Breast epithelium (tissue), 3 donors: ENCODE data around the gene TSC22D3.

Experiments used
- CTCF ChIP-seq, 3 donors: fragments of 450-650 bp; IDR thresholded peaks; one replicate each; pipeline ENCODE4 v1.5.1; 2016 to 2017; ENCODE audit warnings: antibody characterized with exemption in 3 of 3, mild to moderate bottlenecking in 3 of 3, moderate library complexity in 3 of 3
- POLR2A ChIP-seq: fragments of 450-650 bp; IDR thresholded peaks from one replicate; pipeline ENCODE4 v1.6.1; 2016; ENCODE audit warnings: antibody characterized with exemption, mild to moderate bottlenecking, moderate library complexity
- POLR2AphosphoS5 ChIP-seq, 3 donors: sonication (generic); formaldehyde crosslinking; IDR thresholded peaks; one replicate each; pipeline ENCODE4 v1.6.1; 2017; ENCODE audit warnings: antibody characterized with exemption in 3 of 3

GRCh38 chrX:107669885-107670628 lies 105.5 kb downstream of the TSC22D3 start:
- TF ChIP-seq CTCF (IDR thresholded peaks at IDR 0.05) (no peak), POLR2AphosphoS5 (IDR thresholded peaks at IDR 0.05) (no peak), POLR2A (no peak)
